ENCODE measurements around the gene CXCL9.
"Not testable (repeated sequence)": the region's sequence is repeated elsewhere in the genome, so short reads cannot be mapped to it uniquely, and the experiment has no call there.

The CXCL9 gene

DNA sequence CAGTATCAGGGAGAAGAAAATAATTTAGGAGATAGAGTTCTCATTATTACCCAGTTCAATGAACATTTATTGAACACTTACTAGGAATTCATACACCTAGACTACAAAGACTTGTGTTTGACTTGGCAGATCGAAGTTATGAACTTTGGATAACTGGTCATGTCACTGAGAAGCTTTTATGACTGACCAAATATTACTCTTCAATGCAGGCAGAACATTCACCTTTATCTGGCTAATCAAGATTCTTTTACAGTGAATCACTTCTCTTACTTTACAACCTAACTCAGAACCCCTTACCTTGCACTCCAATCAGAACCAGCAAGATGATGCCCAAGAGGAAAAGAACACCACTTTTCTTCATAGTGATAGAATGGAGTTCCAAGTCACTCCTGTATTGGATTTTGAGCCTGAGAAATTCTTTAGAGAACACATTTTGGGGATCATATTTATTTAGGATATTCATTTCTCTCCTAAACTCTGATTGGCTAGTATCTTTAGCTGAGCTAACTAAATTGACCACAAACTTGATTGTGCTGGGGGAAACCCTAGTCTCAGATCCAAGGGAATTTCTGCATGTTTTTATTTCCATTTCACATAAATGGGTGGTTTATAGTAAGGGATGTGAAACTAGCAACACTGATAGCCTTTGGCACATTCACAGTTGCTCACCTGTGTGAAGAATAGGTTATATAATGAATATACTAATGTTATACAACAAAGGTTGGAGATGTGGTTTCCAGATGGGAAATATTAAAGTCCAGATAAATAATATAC lies at the start of gene CXCL9:
CXCL9 (minus strand) TSS at position 421 of the 774 bp plus-strand sequence; CDS start at position 361, 60 bp downstream.
- TF ChIP-seq, protein P1, sequence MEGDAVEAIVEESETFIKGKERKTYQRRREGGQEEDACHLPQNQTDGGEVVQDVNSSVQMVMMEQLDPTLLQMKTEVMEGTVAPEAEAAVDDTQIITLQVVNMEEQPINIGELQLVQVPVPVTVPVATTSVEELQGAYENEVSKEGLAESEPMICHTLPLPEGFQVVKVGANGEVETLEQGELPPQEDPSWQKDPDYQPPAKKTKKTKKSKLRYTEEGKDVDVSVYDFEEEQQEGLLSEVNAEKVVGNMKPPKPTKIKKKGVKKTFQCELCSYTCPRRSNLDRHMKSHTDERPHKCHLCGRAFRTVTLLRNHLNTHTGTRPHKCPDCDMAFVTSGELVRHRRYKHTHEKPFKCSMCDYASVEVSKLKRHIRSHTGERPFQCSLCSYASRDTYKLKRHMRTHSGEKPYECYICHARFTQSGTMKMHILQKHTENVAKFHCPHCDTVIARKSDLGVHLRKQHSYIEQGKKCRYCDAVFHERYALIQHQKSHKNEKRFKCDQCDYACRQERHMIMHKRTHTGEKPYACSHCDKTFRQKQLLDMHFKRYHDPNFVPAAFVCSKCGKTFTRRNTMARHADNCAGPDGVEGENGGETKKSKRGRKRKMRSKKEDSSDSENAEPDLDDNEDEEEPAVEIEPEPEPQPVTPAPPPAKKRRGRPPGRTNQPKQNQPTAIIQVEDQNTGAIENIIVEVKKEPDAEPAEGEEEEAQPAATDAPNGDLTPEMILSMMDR (IDR thresholded peaks at IDR 0.05; ENCODE audit: insufficient read depth, low read depth, low read length, missing control alignments), result no peak
- H3K4me3 ChIP-seq (ENCODE audit: low read depth, low read length), result no peak within 1 kb of the TSS
- no peak for DNase-seq (ENCODE audit: low read depth)

DNA sequence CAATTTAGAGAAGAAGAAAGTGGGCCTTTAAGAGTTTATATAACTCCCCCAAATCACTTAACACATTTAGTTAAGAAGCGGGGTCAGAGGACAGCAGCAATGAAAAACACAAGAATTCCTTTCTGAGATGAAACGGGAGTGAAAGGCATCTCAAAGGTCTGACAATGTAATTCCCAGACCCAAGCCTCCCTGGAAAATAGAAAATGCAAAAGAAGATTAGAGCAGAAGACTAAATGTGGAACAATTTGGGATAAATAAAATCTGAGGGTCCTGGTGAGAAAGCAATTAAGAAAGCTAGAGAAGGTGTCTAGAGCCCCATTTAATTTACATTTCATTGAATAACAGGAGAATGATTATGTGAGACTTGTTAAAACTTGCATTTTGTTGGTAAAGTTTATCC lies 48.1 kb upstream of the CXCL9 start:
- TF ChIP-seq, protein P1 (IDR thresholded peaks at IDR 0.05; ENCODE audit: insufficient read depth, low read depth, low read length, missing control alignments), result no peak
- DNase-seq (ENCODE audit: low read depth), result no peak
- no peak overlapping the region for H3K4me3 ChIP-seq (ENCODE audit: low read depth, low read length)

DNA sequence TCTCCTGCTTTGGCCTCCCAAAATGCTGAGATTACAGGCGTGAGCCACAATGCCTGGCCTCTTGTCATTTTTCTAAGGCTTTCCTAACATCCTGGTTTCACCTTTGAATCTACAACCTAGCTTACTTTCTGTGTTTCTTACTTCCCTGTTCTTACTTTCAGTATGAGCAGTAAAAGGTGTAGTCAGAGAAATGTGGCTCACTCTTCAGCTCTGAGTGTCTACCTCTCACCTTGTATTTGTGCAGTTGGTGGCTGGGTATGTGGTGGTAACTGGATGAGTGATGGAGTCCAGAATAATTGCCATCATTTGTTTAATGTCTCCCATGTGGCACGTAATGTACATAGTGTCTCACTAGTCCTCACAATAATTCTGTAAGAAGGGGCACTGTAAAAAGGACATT lies 47.7 kb upstream of the CXCL9 start:
- TF ChIP-seq, protein P1 (IDR thresholded peaks at IDR 0.05; ENCODE audit: insufficient read depth, low read depth, low read length, missing control alignments), result no peak
- peak; percentile 81 for DNase-seq (ENCODE audit: low read depth)
- no peak overlapping the region for H3K4me3 ChIP-seq (ENCODE audit: low read depth, low read length)

DNA sequence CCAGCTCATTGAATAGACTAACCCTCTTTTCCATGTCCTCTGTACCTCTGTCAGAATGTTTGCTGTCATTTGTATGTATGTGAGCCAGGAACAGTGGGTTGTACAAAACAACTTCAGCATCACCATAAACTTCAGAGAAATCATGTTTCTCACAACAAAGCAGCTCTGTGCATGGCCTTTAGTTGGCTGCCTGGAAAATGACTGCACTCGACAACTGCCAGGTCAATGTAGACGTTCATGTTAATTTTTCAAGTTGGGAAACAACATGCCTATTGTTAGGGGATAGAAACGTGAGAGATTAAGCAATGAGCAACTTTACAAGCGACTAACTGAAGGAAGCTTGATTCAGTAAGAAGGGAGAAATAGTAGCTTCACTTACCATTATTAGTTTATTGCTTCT lies 46.4 kb upstream of the CXCL9 start:
- no peak for DNase-seq (ENCODE audit: low read depth)
- TF ChIP-seq, protein P1 (IDR thresholded peaks at IDR 0.05; ENCODE audit: insufficient read depth, low read depth, low read length, missing control alignments), result no peak
- no peak overlapping the region for H3K4me3 ChIP-seq (ENCODE audit: low read depth, low read length)

DNA sequence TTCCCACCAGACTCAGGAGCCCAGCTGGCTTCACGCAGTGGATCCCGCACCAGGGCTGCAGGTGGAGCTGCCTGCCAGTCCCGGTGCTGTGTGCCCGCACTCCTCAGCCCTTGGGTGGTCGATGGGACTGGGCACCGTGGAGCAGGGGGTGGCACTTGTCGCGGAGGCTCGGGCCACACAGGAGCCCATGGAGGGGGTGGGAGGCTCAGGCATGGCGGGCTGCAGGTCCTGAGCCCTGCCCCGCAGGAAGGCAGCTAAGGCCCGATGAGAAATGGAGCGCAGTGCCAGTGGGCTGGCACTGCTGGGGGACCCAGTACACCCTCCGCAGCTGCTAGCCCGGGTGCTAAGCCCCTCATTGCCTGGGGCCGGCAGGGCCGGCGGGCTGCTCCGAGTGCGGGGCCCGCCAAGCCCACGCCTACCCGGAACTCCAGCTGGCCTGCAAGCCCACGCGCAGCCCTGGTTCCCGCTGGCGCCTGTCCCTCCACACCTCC lies 43.3 kb upstream of the CXCL9 start:
- not testable (repeated sequence) for DNase-seq (ENCODE audit: low read depth); H3K4me3 ChIP-seq (ENCODE audit: low read depth, low read length)

DNA sequence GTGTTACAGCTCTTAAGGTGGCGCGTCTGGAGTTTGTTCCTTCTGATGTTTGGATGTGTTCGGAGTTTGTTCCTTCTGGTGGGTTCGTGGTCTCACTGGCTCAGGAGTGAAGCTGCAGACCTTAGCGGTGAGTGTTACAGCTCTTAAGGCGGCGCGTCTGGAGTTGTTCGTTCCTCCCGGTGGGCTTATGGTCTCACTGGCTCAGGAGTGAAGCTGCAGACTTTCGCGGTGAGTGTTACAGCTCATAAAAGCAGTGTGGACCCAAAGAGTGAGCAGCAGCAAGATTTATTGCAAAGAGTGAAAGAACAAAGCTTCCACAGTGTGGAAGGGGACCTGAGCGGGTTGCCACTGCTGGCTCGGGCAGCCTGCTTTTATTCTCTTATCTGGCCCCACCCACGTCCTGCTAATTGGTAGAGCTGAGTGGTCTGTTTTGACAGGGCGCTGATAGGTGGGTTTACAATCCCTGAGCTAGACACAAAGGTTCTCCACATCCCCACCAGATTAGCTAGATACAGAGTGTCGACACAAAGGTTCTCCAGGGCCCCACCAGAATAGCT lies 42.6 kb upstream of the CXCL9 start:
- not testable (repeated sequence) for DNase-seq (ENCODE audit: low read depth); H3K4me3 ChIP-seq (ENCODE audit: low read depth, low read length)

DNA sequence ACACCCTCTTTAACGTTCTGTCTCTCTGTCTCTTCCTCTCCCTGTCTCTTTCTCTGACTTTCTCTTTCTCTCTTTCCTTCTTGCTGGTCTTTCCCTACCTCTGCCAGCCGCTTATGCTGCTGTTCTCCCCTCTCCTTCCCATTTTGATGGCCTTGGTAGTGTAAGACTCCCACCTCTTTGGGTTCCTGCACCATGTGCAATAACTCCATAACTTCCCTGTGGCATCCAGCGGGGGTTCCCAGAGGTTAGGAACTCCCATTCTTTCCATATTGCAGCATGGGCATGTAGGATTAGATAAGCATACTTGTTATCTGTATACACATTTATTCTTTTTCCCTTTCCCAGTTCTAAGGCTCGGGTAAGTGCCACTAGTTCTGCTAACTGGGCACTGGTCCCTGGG lies 37.4 kb upstream of the CXCL9 start:
- H3K4me3 ChIP-seq (ENCODE audit: low read depth, low read length); DNase-seq (ENCODE audit: low read depth): not testable (repeated sequence)

DNA sequence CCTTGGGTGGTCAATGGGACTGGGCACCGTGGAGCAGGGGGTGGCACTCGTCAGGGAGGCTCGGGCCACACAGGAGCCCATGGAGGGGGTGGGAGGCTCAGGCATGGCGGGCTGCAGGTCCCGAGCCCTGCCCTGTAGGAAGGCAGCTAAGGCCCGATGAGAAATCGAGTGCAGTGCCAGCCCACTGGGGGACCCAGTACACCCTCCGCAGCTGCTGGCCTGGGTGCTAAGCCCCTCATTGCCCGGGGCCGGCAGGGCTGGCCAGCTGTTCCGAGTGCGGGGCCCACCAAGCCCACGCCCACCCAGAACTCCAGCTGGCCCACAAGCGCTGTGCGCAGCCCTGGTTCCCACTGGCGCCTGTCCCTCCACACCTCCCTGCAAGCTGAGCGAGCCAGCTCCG lies 36.0 kb upstream of the CXCL9 start:
- H3K4me3 ChIP-seq (ENCODE audit: low read depth, low read length); DNase-seq (ENCODE audit: low read depth): not testable (repeated sequence)

DNA sequence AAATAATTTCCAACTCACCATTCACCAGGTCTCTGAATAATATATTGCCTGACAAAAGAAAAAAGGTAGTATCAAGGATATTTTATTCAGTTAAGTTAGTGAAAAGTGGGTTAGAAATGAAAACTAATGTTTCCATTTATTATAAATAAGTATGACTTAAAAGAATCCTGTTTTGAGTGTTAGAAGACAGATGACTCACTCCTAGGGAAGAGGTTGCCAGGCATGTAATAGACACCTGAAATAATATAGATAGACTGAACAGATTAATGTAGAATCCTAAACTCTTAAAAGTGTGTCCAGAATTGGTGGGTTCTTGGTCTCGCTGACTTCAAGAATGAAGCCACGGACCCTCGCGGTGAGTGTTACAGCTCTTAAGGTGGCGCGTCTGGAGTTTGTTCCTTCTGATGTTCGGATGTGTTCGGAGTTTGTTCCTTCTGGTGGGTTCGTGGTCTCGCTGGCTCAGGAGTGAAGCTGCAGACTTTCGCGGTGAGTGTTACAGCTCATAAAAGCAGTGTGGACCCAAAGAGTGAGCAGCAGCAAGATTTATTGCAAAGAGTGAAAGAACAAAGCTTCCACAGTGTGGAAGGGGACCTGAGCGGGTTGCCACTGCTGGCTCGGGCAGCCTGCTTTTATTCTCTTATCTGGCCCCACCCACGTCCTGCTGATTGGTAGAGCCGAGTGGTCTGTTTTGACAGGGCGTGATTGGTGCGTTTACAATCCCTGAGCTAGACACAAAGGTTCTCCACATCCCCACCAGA lies 35.1 kb upstream of the CXCL9 start:
- DNase-seq (ENCODE audit: low read depth); H3K4me3 ChIP-seq (ENCODE audit: low read depth, low read length): not testable (repeated sequence)

Measured in GM12865 (cell line).